Osteoblast (primary cell): ENCODE data around the gene CETP. TPM values are rescaled to one million over a fixed set of nuclear protein-coding genes. Genes with fewer than 3 reads are reported as not detected.

ENCODE experiments used
- DNase-seq: peaks from one replicate; pipeline ENCODE4 v3.0.0; 2011; ENCODE audit warnings: low spot score, mixed read lengths; ENCODE audit not compliant: insufficient read length; ENCODE audit errors: missing footprints
- H2AFZ ChIP-seq: 2 replicates; pipeline ENCODE4 v1.6.0; 2011; ENCODE audit warnings: mild to moderate bottlenecking, low read length
- H3K27ac ChIP-seq: 2 replicates; pipeline ENCODE4 v1.5.1; 2011; ENCODE audit warnings: mild to moderate bottlenecking, low read depth, low read length, moderate library complexity
- H3K27me3 ChIP-seq: 2 replicates; pipeline ENCODE4 v1.6.0; 2012; ENCODE audit warnings: mild to moderate bottlenecking, control low read depth, inconsistent platforms, low read length, moderate library complexity; ENCODE audit not compliant: insufficient read depth
- H3K36me3 ChIP-seq: 2 replicates; pipeline ENCODE4 v1.5.1; 2011; ENCODE audit warnings: mild to moderate bottlenecking, low read length, control low read depth, moderate library complexity; ENCODE audit not compliant: insufficient read depth
- H3K4me1 ChIP-seq: 2 replicates; pipeline ENCODE4 v1.5.1; 2011; ENCODE audit warnings: mild to moderate bottlenecking, low read length, control low read depth, moderate library complexity; ENCODE audit not compliant: insufficient read depth
- H3K4me2 ChIP-seq: 2 replicates; pipeline ENCODE4 v1.6.0; 2011; ENCODE audit warnings: mild to moderate bottlenecking, low read length; ENCODE audit not compliant: insufficient read depth
- H3K4me3 ChIP-seq: fragments of 200-600 bp; sonication (generic); 3 replicates; pipeline ENCODE4 v1.5.1; 2012; ENCODE audit warnings: mild to moderate bottlenecking, low read length, inconsistent platforms; ENCODE audit not compliant: insufficient read depth
- H3K79me2 ChIP-seq: 2 replicates; pipeline ENCODE4 v1.6.0; 2012; ENCODE audit warnings: mild to moderate bottlenecking, low read length, control low read depth, inconsistent platforms; ENCODE audit not compliant: insufficient read depth
- H3K9me3 ChIP-seq: 2 replicates; pipeline ENCODE4 v1.5.1; 2011; ENCODE audit warnings: low read depth, low read length, control low read depth
- H4K20me1 ChIP-seq: 2 replicates; pipeline ENCODE4 v1.6.0; 2012; ENCODE audit warnings: mild to moderate bottlenecking, low read length, control low read depth; ENCODE audit not compliant: insufficient read depth
- total RNA-seq: library from RNA; depleted of rRNA; stranded (reverse); fragments of >200 nt; gene quantifications from 2 replicates; pipeline ENCODE4 v1.2.3, GENCODE V29; 2012
- TF ChIP-seq, protein P1 (sequence below): IDR thresholded peaks from 2 replicates; pipeline ENCODE4 v1.5.1; 2011; ENCODE audit warnings: mild to moderate bottlenecking, low read depth, low read length, moderate library complexity; ENCODE audit errors: extremely low read depth

The CETP gene
- total RNA-seq, 1 donor: not detected

- Histone ChIP-seq H3K79me2 (no peaks in the 10 kb centered on the region), H3K27me3 (no peaks in the 10 kb centered on the region), H3K4me2 (no peak overlapping the region), H4K20me1 (peaks cover 13% of the 10 kb centered on the region), H3K36me3 (peaks cover 36% of the 10 kb centered on the region), H3K27ac (no peak overlapping the region), H3K9me3 (no peaks in the 10 kb centered on the region), H2AFZ (no peak overlapping the region), H3K4me1 (peaks cover 5% of the 10 kb centered on the region), H3K4me3 (no peak overlapping the region)
- no peak for DNase-seq
- TF ChIP-seq, protein P1, sequence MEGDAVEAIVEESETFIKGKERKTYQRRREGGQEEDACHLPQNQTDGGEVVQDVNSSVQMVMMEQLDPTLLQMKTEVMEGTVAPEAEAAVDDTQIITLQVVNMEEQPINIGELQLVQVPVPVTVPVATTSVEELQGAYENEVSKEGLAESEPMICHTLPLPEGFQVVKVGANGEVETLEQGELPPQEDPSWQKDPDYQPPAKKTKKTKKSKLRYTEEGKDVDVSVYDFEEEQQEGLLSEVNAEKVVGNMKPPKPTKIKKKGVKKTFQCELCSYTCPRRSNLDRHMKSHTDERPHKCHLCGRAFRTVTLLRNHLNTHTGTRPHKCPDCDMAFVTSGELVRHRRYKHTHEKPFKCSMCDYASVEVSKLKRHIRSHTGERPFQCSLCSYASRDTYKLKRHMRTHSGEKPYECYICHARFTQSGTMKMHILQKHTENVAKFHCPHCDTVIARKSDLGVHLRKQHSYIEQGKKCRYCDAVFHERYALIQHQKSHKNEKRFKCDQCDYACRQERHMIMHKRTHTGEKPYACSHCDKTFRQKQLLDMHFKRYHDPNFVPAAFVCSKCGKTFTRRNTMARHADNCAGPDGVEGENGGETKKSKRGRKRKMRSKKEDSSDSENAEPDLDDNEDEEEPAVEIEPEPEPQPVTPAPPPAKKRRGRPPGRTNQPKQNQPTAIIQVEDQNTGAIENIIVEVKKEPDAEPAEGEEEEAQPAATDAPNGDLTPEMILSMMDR: no peak
Observed at GRCh38 chr16:56947604-56947995, 14.2 kb upstream of the CETP start.

DNA sequence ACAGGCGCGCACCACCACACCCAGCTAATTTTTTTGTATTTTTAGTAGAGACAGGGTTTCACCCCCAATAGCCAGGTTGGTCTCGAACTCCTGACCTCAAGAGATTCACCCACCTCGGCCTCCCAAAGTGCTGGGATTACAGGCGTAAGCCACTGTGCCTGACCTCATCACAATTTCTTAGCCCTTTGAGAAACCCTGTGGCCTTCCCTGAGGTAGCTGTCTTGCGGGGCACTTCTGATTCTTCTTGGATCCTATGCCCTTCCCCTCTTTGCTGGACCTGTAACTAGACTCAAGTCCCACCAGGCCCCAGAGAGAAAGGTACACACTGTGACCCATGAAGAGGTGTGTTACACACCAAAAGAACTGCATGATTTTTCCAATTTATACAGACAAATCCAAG is 13.5 kb upstream of the CETP start:
- no peaks in the 10 kb centered on the region for H3K79me2 ChIP-seq
- peaks cover 30% of the 10 kb centered on the region for H3K36me3 ChIP-seq
- H3K9me3 ChIP-seq: no peaks in the 10 kb centered on the region
- H3K4me1 ChIP-seq: peaks cover 5% of the 10 kb centered on the region
- no peak overlapping the region for H3K4me2 ChIP-seq
- no peak overlapping the region for H2AFZ ChIP-seq
- H3K4me3 ChIP-seq: no peak overlapping the region
- H3K27me3 ChIP-seq: no peaks in the 10 kb centered on the region
- H3K27ac ChIP-seq: no peak overlapping the region
- TF ChIP-seq, protein P1: no peak
- DNase-seq: no peak
- peaks cover 7% of the 10 kb centered on the region for H4K20me1 ChIP-seq

DNA sequence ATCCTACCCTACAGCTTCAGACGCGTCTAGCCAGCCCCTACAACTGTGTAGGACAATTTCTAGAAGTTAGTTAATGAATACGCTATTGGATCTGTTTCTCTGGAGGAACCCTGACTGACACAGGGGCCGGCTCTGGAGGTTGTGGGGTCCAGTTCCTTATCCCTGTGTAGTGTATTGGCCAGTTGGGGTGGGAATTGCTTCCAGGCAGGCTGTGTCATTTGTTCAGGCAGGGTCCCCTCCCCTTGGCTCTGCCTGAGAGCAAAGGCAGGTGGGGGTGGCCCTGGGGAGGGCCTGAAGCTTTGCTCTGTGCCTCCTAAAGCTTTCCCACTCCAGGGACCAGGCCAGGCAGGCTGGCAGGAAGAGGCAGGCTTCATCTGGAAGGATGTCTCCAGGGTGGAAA is 11.7 kb upstream of the CETP start:
- Histone ChIP-seq H4K20me1 (no peaks in the 10 kb centered on the region), H3K4me1 (no peaks in the 10 kb centered on the region), H3K4me2 (no peak overlapping the region), H3K36me3 (peaks cover 12% of the 10 kb centered on the region), H3K27me3 (no peaks in the 10 kb centered on the region), H3K9me3 (no peaks in the 10 kb centered on the region), H2AFZ (no peak overlapping the region), H3K79me2 (no peaks in the 10 kb centered on the region), H3K4me3 (no peak overlapping the region), H3K27ac (no peak overlapping the region)
- DNase-seq: no peak
- TF ChIP-seq, protein P1: no peak

GRCh38 chr16:56950455-56950854 is 11.3 kb upstream of the CETP start:
- Histone ChIP-seq H3K79me2 (no peaks in the 10 kb centered on the region), H4K20me1 (no peaks in the 10 kb centered on the region), H2AFZ (no peak overlapping the region), H3K27me3 (no peaks in the 10 kb centered on the region), H3K4me2 (no peak overlapping the region), H3K4me1 (no peaks in the 10 kb centered on the region), H3K36me3 (peaks cover 8% of the 10 kb centered on the region), H3K4me3 (no peak overlapping the region), H3K27ac (no peak overlapping the region), H3K9me3 (no peaks in the 10 kb centered on the region)
- TF ChIP-seq, protein P1: no peak
- no peak for DNase-seq
